H1 (cell line): Measurements from ENCODE around the gene GADD45GIP1. TPM values are rescaled to one million over a fixed set of nuclear protein-coding genes. Genes with fewer than 3 reads are reported as not detected.

Experiments used
- CTCF ChIA-PET: fragments of 300-600 bp; sonication (Branson Sonifier 250); formaldehyde crosslinking; loops from one replicate; lab custom pipeline; 2021; ENCODE audit not compliant: partially characterized antibody; lab: Charles Lee
- POLR2A ChIA-PET: fragments of 300-600 bp; sonication (Branson Sonifier 250); formaldehyde crosslinking; loops from one replicate; lab custom pipeline; 2021; ENCODE audit warnings: inconsistent platforms; ENCODE audit not compliant: partially characterized antibody; lab: Charles Lee
- DNase-seq, 2 experiments: peaks; one replicate each; pipeline versions ENCODE4 v3.0.0 to v3.0.0-alpha.2; 2010 to 2022; ENCODE audit warnings: low spot score in 2 of 2, low read depth in 1 of 2, mixed read lengths in 1 of 2
- FAIRE-seq: peaks from 2 replicates; lab custom pipeline; 2011; peaks lifted over from hg19 to GRCh38; lab: Jason Lieb, UNC
- H2AFZ ChIP-seq: 2 replicates; pipeline ENCODE4 v1.8.1; 2012; ENCODE audit warnings: low read length, inconsistent platforms
- H2AK5ac ChIP-seq: 2 replicates; pipeline ENCODE4 v1.6.1; 2013; ENCODE audit warnings: low read depth, low read length
- H2BK120ac ChIP-seq: replicated peaks from 2 replicates; pipeline ENCODE3; 2013; ENCODE audit warnings: low read depth, low read length, inconsistent platforms
- H2BK12ac ChIP-seq: 2 replicates; pipeline ENCODE4 v1.6.1; 2013; ENCODE audit warnings: low read depth, low read length
- H2BK15ac ChIP-seq: 2 replicates; pipeline ENCODE4 v1.6.1; 2013; ENCODE audit warnings: low read length
- H2BK20ac ChIP-seq: 2 replicates; pipeline ENCODE4 v1.6.1; 2013; ENCODE audit warnings: low read length
- H2BK5ac ChIP-seq: 2 replicates; pipeline ENCODE4 v1.6.1; 2013; ENCODE audit warnings: low read depth, low read length
- H3K14ac ChIP-seq: 2 replicates; pipeline ENCODE4 v1.6.1; 2013; ENCODE audit warnings: inconsistent platforms; ENCODE audit not compliant: insufficient read length
- H3K18ac ChIP-seq: 2 replicates; pipeline ENCODE4 v1.6.1; 2013; ENCODE audit warnings: low read length; ENCODE audit errors: extremely low read depth
- H3K23ac ChIP-seq: 2 replicates; pipeline ENCODE4 v1.6.1; 2013; ENCODE audit warnings: inconsistent platforms; ENCODE audit not compliant: insufficient read length
- H3K23me2 ChIP-seq: 2 replicates; pipeline ENCODE4 v1.6.1; 2013; ENCODE audit warnings: low read depth, low read length
- H3K27ac ChIP-seq: 2 replicates; pipeline ENCODE4 v1.6.1; 2011; ENCODE audit warnings: low read depth, low read length, inconsistent platforms
- H3K27me3 ChIP-seq, 4 experiments: replicated peaks in 1 of 4; 1 replicate in 1 of 4; 2 replicates in 3 of 4; pipeline versions ENCODE4 v1.6.1 to v1.8.1; 2011 to 2013; ENCODE audit warnings: low read length in 3 of 4, mild to moderate bottlenecking in 3 of 4, inconsistent platforms in 2 of 4, mixed read lengths in 2 of 4, moderate library complexity in 1 of 4; ENCODE audit not compliant: control insufficient read depth in 3 of 4, insufficient read depth in 3 of 4; ENCODE audit errors: extremely low read depth in 1 of 4
- H3K36me3 ChIP-seq, 4 experiments: 2 replicates each; pipeline versions ENCODE4 v1.6.1 to v1.8.1; 2011 to 2013; ENCODE audit warnings: mild to moderate bottlenecking in 4 of 4, low read length in 3 of 4, moderate library complexity in 2 of 4, control low read depth in 1 of 4, inconsistent platforms in 1 of 4; ENCODE audit not compliant: insufficient read depth in 4 of 4, control insufficient read depth in 2 of 4
- H3K4ac ChIP-seq: replicated peaks from 2 replicates; pipeline ENCODE3; 2013; ENCODE audit warnings: low read length, low read depth, mixed read lengths, inconsistent platforms; ENCODE audit not compliant: insufficient read length
- H3K4me1 ChIP-seq, 4 experiments: replicated peaks in 1 of 4; 1 replicate in 1 of 4; 2 replicates in 3 of 4; pipeline versions ENCODE4 v1.6.1 to v1.8.1; 2011 to 2013; ENCODE audit warnings: low read length in 3 of 4, inconsistent platforms in 2 of 4, mixed read lengths in 1 of 4; ENCODE audit not compliant: insufficient read depth in 4 of 4, control insufficient read depth in 3 of 4
- H3K4me2 ChIP-seq, 2 experiments: 2 replicates each; pipeline versions ENCODE4 v1.6.1 to v1.8.1; 2011 to 2013; ENCODE audit warnings: low read depth in 2 of 2, low read length in 2 of 2, control low read depth in 1 of 2, inconsistent platforms in 1 of 2, mild to moderate bottlenecking in 1 of 2; ENCODE audit not compliant: insufficient read depth in 1 of 2
- H3K4me3 ChIP-seq, 4 experiments: fragments of 200-600, 300-600 bp in 1 of 4; sonication (generic), shearing (Covaris generic), sonication (Bioruptor Twin) in 1 of 4; 2 replicates each; pipeline versions ENCODE4 v1.5.1 to v1.8.1; 2011 to 2016; ENCODE audit warnings: low read length in 4 of 4, low read depth in 3 of 4, control low read depth in 2 of 4, inconsistent platforms in 2 of 4, mild to moderate bottlenecking in 2 of 4, mixed read lengths in 1 of 4, moderate library complexity in 1 of 4; ENCODE audit not compliant: insufficient read depth in 2 of 4; ENCODE audit errors: extremely low read depth in 1 of 4
- H3K56ac ChIP-seq: replicated peaks from 2 replicates; pipeline ENCODE3; 2013; ENCODE audit warnings: low read depth, mild to moderate bottlenecking, mixed read lengths, low read length, inconsistent platforms; ENCODE audit not compliant: insufficient read length
- H3K79me1 ChIP-seq: 2 replicates; pipeline ENCODE4 v1.6.1; 2013; ENCODE audit warnings: low read depth, low read length, control low read depth
- H3K79me2 ChIP-seq, 2 experiments: 2 replicates each; pipeline versions ENCODE4 v1.6.1 to v1.8.1; 2012 to 2013; ENCODE audit warnings: low read length in 2 of 2, mild to moderate bottlenecking in 2 of 2, inconsistent platforms in 1 of 2; ENCODE audit not compliant: insufficient read depth in 2 of 2, control insufficient read depth in 1 of 2
- H3K9ac ChIP-seq, 4 experiments: replicated peaks in 1 of 4; 1 replicate in 1 of 4; 2 replicates in 3 of 4; pipeline versions ENCODE4 v1.6.1 to v1.8.1; 2011 to 2013; ENCODE audit warnings: low read depth in 3 of 4, low read length in 3 of 4, control low read depth in 2 of 4, mild to moderate bottlenecking in 2 of 4, moderate library complexity in 2 of 4, inconsistent platforms in 1 of 4; ENCODE audit errors: extremely low read depth in 1 of 4
- H3K9me3 ChIP-seq, 2 experiments: 2 replicates each; pipeline versions ENCODE4 v1.6.1 to v1.8.1; 2012 to 2013; ENCODE audit warnings: mild to moderate bottlenecking in 2 of 2, moderate library complexity in 2 of 2, control low read depth in 1 of 2, inconsistent platforms in 1 of 2, low read depth in 1 of 2, low read length in 1 of 2, mixed read lengths in 1 of 2; ENCODE audit not compliant: insufficient read depth in 2 of 2
- H4K20me1 ChIP-seq, 2 experiments: replicated peaks in 1 of 2; 2 replicates each; pipeline versions ENCODE3 to v1.8.1; 2011 to 2013; ENCODE audit warnings: inconsistent platforms in 2 of 2, low read length in 2 of 2, mild to moderate bottlenecking in 1 of 2; ENCODE audit not compliant: insufficient read depth in 2 of 2, control insufficient read depth in 1 of 2
- H4K5ac ChIP-seq: 2 replicates; pipeline ENCODE4 v1.6.1; 2013; ENCODE audit warnings: low read length, low read depth, mixed read lengths, inconsistent platforms; ENCODE audit not compliant: insufficient read length
- H4K8ac ChIP-seq: 2 replicates; pipeline ENCODE4 v1.8.0; 2013; ENCODE audit warnings: mild to moderate bottlenecking, moderate library complexity, low read length, inconsistent platforms; ENCODE audit not compliant: insufficient read depth; ENCODE audit errors: extremely low read depth
- H4K91ac ChIP-seq: replicated peaks from 2 replicates; pipeline ENCODE3; 2013; ENCODE audit warnings: low read length, mixed read lengths, inconsistent platforms; ENCODE audit not compliant: insufficient read length
- BCL11A ChIP-seq, 2 experiments: IDR thresholded peaks; one replicate each; pipeline ENCODE4 v1.6.1; 2011; ENCODE audit warnings: low read depth in 2 of 2, low read length in 2 of 2, mild to moderate bottlenecking in 2 of 2
- GABPA ChIP-seq: IDR thresholded peaks from 2 replicates; pipeline ENCODE4 v1.6.1; 2011; ENCODE audit warnings: mild to moderate bottlenecking, low read length, moderate library complexity, borderline replicate concordance; ENCODE audit not compliant: insufficient read depth
- POLR2A ChIP-seq, 2 experiments: IDR thresholded peaks; 1 replicate in 1 of 2; 2 replicates in 1 of 2; pipeline ENCODE4 v1.6.1; 2011; ENCODE audit warnings: low read depth in 2 of 2, low read length in 2 of 2, mild to moderate bottlenecking in 2 of 2; ENCODE audit errors: control extremely low read depth in 1 of 2
- RBBP5 ChIP-seq: IDR thresholded peaks from 2 replicates; pipeline ENCODE4 v1.7.1; 2012; ENCODE audit warnings: low read depth, mild to moderate bottlenecking, inconsistent platforms, low read length, moderate library complexity, borderline replicate concordance
- WGBS, 2 experiments: shearing (Covaris generic) in 1 of 2; methylation state at CpG; one replicate each; pipeline versions ENCODE4 v1.1.6 to v1.1.7; 2013 to 2015; ENCODE audit warnings: low lambda C conversion rate in 2 of 2, mixed read lengths in 2 of 2, inconsistent platforms in 1 of 2, low coverage in 1 of 2, missing lambda C conversion rate in 1 of 2; ENCODE audit not compliant: insufficient replicate concordance in 2 of 2, insufficient coverage in 1 of 2, insufficient read length in 1 of 2; ENCODE audit errors: extremely low coverage in 1 of 2, missing lambda C conversion rate in 1 of 2; 5-methylcytosine and 5-hydroxymethylcytosine counted together
- polyA plus RNA-seq, 7 experiments: library from polyadenylated mRNA; depleted of rRNA in 3 of 7; stranded (reverse) in 5 of 7; unstranded in 2 of 7; fragments of >200 nt in 5 of 7; fragments of 200-250 nt in 2 of 7; gene quantifications; 1 replicate in 5 of 7; 2 replicates in 1 of 7; 4 replicates in 1 of 7; pipeline versions ENCODE4 v1.2.1 to v1.2.3, GENCODE V29; 2011 to 2013; ENCODE audit warnings: missing spikeins in 2 of 7, mixed read lengths in 2 of 7
- total RNA-seq: library from RNA; stranded (reverse); fragmentation: NEBNext Ultra II Directional; extraction: Animal tissue kit (Norgen Biotek cat#: 25700); gene quantifications from 2 replicates; pipeline ENCODE4 v1.2.1, GENCODE V29; 2021

GADD45GIP1 gene
- total and polyA plus RNA-seq, 2 of the 8 experiments (the other 6 are each of a cell fraction or from before 2014, with no cell fraction given), result 42.2 to 42.6 TPM

DNA sequence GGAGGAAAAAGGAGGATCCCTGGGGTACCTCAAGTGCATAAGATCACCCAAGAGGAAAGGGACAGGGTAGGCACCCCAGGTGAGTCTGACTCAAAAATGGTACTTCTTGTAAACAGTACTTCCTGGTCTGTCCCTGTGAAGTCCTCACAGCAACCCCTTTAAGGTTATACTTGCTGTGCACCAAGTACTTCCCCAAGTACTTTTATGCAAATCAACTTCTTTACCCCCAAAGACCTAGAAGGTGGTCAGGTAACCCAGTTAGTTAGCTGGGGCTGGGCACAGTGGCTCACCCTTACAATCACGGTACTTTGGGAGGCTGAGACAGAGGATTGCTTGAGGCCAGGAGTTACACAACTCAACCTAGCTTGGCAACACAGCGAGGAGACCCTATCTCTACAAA lies 16.1 kb downstream of the GADD45GIP1 start:
- TF ChIP-seq POLR2A (IDR thresholded peaks at IDR 0.05; ENCODE audit: control extremely low read depth in 1 of 2, low read depth in 2 of 2, low read length in 2 of 2) (peak; percentile 37 to 41; a peak in 1 of 3 replicates), BCL11A (IDR thresholded peaks at IDR 0.05; ENCODE audit: low read depth in 2 of 2, low read length in 2 of 2) (no peak), GABPA (no peak), RBBP5 (no peak)
- Histone ChIP-seq H2BK5ac (no peak overlapping the region), H3K36me3 (peaks cover 19 to 57% (median 38%) of the 10 kb centered on the region in 4 experiments), H3K9ac (no peak overlapping the region), H2BK12ac (no peak overlapping the region), H3K4ac (no peak overlapping the region), H3K23ac (no peak overlapping the region), H3K9me3 (no peaks in the 10 kb centered on the region), H4K20me1 (peaks cover 12 to 18% of the 10 kb centered on the region in 2 experiments), H2BK15ac (no peak overlapping the region), H3K56ac (no peak overlapping the region), H3K27me3 (no peaks in the 10 kb centered on the region), H3K27ac (no peak overlapping the region), H4K91ac (no peak overlapping the region), H4K5ac (no peak overlapping the region), H3K14ac (no peak overlapping the region), H3K4me2 (no peak overlapping the region; a peak in 1 of 4 replicates), H3K18ac (no peak overlapping the region), H3K4me1 (peaks cover 0 to 23% (median 13%) of the 10 kb centered on the region in 4 experiments; a peak in 6 of 7 replicates), H3K4me3 (no peak overlapping the region), H2AK5ac (no peak overlapping the region), H3K23me2 (peaks cover 11% of the 10 kb centered on the region; the same call in 1 of the 2 replicates), H3K79me1 (no peaks in the 10 kb centered on the region; the same call in 1 of the 2 replicates), H2BK120ac (no peak overlapping the region), H2AFZ (no peak overlapping the region), H3K79me2 (peaks cover 13 to 26% of the 10 kb centered on the region in 2 experiments), H2BK20ac (no peak overlapping the region), H4K8ac (no peak overlapping the region)
- no peak for DNase-seq
- CTCF ChIA-PET, result interaction anchor here (0.9 kb wide), 1 partner anchor 86 kb away, joined by 3 read pairs; no protein-coding TSS in a partner anchor
- FAIRE-seq, result no peak
- 92% methylated on average over 2 of the region's 2 CpGs; no CpG with 5 or more reads in 1 of the 2 experiments for WGBS, 2 experiments
- POLR2A ChIA-PET, result interaction anchor here (0.9 to 1.7 kb wide), 4 partner anchors 11 to 42 kb away, joined by 3 to 6 read pairs (median 4); no protein-coding TSS in a partner anchor
